GM19397 (cell line): ENCODE measurements around the gene TSPAN6.
A peak's percentile ranks its signal among the peaks of the same experiment; 100 is the strongest.

Experiments
- ATAC-seq: cut with Tn5 transposase; IDR thresholded peaks from one replicate; pipeline ENCODE4 v1.9.1; 2021; ENCODE audit warnings: mild to moderate bottlenecking, moderate library complexity; ENCODE audit not compliant: unreplicated experiment

Gene TSPAN6

DNA sequence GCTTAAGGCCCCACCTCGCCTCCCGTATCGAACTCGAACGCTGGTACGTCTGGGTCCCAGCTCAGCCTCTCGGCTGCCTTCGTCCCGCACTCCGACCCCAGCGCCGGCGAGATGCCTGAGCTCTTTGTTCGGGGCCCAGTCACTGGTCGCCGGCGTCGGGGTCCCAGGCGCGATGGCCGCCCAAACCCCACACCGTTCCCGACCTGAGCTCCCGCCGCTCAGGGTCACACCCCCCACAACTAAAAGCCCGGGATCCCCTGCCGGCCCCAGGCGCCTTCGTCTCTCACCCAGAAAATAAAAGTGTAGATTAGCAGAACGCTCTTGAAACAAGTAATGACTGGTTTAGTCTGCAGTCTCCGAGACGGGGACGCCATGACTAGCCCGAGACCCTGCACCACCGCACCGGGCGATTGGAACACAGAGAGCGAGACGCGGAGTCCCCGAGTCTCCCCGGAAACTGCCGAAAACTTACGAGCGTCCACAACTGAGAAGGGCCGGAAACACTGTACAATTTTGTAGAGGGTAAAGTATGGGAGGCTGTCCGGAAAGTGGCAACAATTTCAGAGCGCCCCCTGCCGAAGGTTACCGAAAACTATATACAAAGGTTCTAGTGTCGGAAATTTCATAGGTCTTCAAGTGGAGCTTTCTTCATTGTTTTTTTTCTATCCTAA lies at the start of gene TSPAN6:
Gene TSPAN6, minus strand, starts transcription at position 486 of the 671 bp plus-strand sequence. Its CDS starts 112 bp downstream, at position 374.
- peak; percentile 98 for ATAC-seq

DNA sequence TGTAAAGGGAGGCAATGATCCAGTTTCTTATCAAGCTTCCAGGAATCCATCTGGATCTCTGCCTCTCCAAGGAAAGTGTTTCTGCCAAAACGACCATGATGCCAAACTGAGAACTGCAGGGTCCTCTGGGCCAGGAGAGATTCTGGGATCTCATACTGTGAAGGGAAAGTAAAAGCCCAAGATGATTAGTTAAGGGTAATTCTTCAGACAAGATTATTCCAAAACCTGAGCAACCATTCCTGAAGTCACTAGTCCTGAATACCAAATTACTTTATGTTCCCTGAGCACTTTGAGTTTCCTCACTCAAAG lies 49.3 kb upstream of the TSPAN6 start:
- ATAC-seq, result no peak

GRCh38 chrX:100685284-100685996 lies 48.8 kb upstream of the TSPAN6 start:
- no peak for ATAC-seq

- ATAC-seq, result no peak
Observed at GRCh38 chrX:100682939-100683338, 46.3 kb upstream of the TSPAN6 start.

- no peak for ATAC-seq
Observed at GRCh38 chrX:100681599-100681998, 45.0 kb upstream of the TSPAN6 start.

GRCh38 chrX:100680756-100681155 lies 44.1 kb upstream of the TSPAN6 start:
- no peak for ATAC-seq

GRCh38 chrX:100677611-100678181 lies 41.1 kb upstream of the TSPAN6 start:
- no peak for ATAC-seq

GRCh38 chrX:100674705-100675104 lies 38.1 kb upstream of the TSPAN6 start:
- no peak for ATAC-seq

DNA sequence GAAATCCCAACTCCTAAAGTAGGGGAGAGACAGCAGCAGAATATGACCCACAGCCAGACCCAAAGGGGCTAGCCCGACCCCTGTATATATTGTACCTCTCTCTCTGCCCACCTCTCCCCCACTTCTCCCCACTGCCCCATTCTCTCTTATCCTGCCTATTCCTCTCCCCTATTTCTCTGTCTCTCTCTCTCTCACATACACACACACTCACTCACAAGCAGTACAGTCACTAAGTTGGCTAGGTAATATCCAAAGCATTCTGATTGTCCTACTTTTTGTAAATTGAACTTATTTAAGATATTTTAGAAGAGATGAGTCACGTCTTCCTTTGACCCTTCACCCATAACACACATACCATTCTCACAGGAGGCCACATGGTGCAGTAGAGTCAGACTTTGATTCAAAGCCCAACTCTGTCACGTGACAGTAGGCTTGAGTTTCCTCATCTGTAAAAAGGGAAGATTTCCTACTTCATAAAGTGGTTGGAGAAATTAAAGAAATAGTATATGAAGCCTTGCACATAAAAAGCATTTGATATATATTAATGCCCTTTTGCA lies 36.9 kb upstream of the TSPAN6 start:
- no peak for ATAC-seq

DNA sequence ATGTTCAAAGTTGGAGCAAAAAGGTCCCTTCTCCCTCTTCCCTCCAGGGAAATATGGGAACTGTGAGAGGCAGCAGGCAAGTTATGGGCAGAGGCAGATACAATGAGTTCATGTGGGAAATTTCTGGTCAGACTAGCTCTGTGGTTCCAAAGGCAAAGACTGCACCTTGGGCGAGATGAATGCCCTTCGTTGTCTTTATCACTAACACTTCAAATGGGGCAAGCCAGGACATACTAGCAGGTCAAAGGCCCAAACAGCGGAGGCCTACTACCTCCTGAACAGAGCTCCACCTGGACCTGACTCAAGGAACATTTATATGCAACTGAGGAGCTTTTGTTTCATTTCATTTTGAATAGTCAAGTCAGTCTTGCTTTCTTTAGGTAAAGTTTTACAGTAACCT lies 36.4 kb upstream of the TSPAN6 start:
- ATAC-seq, result no peak

- no peak for ATAC-seq
Observed at GRCh38 chrX:100663642-100664041, 27.0 kb upstream of the TSPAN6 start.

DNA sequence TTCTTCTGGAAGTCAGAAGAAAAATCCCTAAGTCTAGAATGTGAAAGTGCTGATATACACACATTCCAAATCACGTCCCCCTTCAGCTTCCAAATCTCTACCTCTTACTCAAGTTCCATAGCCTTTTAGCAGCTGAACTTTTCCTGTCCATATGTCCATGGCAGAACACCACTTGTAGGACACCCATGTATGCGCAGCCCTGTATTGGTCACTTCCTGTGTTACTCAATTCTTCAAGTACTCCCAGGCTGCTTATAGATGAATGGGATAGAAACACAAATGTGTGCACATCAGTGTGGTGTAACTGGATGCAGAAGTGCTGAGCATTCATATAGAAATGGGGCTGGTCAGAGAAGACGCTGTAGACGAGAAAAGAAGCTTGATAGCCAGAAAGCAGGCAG lies 26.2 kb upstream of the TSPAN6 start:
- no peak for ATAC-seq

DNA sequence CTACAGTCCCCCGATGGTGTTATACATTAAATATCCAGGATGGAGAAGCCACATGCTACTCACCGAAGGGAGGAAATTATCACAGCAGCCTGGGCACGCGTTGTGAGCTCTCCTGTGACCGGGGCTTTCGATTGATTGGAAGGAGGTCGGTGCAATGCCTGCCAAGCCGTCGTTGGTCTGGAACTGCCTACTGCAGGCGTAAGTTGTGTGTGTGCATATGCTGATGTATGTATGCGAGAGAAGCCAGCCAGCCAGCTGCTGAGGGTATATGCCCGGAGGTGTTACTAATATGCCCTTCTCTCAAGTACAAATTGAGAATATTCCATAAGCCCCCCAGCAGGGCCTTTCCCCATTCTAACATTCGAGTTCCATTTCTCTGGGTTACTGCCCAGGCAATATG lies 25.6 kb upstream of the TSPAN6 start:
- no peak for ATAC-seq

DNA sequence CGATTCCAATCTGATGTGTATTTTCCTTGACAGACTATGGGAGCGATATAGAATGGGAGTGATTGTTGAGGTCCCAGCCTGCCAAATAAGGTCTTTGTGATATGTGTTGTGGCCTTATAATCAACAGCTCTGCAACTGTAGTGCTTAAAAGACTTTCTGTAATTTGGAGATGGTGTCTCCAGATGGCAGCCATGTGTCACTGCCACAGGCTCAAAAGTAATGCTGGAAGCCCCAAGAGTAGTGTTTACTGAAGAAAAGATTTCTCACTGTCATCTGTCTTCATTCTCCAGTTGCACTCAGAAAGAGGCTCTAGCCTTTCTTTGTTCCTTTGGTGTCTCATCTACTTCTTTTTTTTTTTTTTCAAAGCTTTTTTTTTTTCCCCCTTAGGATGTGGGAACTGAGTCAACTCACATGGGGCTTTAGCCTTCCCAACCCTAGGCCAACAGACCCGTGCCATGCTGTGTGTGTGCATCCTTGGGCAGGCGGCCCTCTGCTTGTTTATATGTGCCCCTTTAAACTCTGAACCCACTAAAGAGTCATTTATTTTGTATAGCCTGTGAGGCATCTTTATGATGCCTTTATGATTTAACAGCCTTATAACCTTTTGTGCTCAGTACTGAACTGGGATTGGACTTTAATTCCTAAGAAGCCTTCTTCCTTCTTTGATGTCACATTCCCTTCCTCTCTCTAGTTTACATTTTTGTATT lies 23.0 kb upstream of the TSPAN6 start:
- no peak for ATAC-seq

- no peak for ATAC-seq
Observed at GRCh38 chrX:100658941-100659381, 22.4 kb upstream of the TSPAN6 start.

- no peak for ATAC-seq
Observed at GRCh38 chrX:100654261-100654660, 17.7 kb upstream of the TSPAN6 start.

- no peak for ATAC-seq
Observed at GRCh38 chrX:100652266-100652665, 15.7 kb upstream of the TSPAN6 start.

DNA sequence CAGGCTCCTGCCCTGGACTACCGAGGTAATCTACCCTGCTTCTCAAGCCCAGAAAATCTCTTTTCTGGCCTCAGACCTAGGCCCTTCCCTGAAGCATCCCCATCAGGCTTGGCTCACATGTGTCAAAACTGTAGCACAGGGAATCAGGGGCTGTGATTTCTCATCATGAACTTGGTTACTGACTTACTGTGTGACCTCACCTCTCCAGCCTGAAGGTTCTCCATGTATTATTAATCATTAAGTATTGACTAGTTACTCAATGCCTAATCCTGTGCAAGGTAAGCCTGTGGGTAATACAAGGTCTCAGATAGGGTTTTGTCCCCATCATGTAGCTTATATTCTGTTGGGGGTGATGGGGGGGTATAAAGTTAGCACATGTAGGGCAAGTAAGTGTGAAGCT lies 14.2 kb upstream of the TSPAN6 start:
- ATAC-seq, result no peak

DNA sequence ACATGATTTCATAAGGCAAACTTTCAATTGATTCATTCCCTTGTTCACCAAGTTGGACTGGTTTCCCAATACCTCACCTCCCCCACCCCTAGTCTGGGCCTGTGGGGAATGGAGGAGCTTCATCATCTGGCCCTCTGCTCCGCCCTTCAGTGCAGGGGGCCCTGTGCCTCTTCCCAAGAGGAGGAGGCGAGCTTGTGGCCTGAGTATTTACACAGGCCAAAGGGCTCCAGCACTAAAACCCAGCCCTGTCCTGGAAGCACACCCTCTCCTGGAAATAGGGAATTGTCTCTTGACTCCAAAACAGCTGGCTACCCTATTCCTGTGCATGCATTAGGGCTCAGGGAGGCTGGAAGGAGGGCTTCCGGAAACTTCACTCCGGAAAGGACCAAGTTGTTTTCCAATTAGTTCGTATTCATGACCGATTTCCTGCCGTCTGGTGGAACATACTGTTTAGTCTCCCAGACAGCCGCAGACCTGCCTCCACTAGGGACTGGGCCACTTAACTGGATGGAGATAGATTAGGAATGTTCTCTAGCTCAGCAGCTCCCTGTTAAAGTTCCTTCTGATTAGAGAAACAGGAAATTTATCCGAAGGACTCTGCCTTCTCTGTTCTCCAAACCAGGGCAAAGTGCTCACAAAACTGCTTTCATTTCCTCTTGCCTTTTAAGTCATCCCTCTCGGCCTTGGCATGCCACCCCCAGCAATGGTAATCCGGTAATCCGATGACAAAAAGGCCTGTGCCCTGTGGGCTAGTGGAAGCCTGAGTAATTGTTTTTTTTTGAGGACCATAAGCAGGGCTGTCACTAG lies 13.1 kb upstream of the TSPAN6 start:
- ATAC-seq, result no peak
